Karpas-422 (cell line): ENCODE measurements around the gene RASGRF1. TPM values are rescaled to one million over a fixed set of nuclear protein-coding genes. Genes with fewer than 3 reads are reported as not detected.

ENCODE experiments used
- DNase-seq: peaks from one replicate; pipeline ENCODE4 v3.0.0-alpha.2; 2015
- H2AFZ ChIP-seq: fragments of 200-600 bp; sonication (generic); 2 replicates; pipeline ENCODE4 v1.6.1; 2014; ENCODE audit warnings: antibody characterized with exemption, low read length, mixed read lengths
- H3K27ac ChIP-seq: fragments of 200-600 bp; sonication (generic); 2 replicates; pipeline ENCODE4 v1.5.1; 2014; ENCODE audit warnings: mild to moderate bottlenecking, low read length, moderate library complexity
- H3K27me3 ChIP-seq: fragments of 200-600 bp; sonication (generic); 2 replicates; pipeline ENCODE4 v1.6.1; 2014; ENCODE audit warnings: low read length, mixed read lengths
- H3K36me3 ChIP-seq: fragments of 200-600 bp; sonication (generic); 2 replicates; pipeline ENCODE4 v1.6.1; 2014; ENCODE audit warnings: low read length, mixed read lengths; ENCODE audit not compliant: insufficient read depth
- H3K4me1 ChIP-seq: fragments of 200-600 bp; sonication (generic); 2 replicates; pipeline ENCODE4 v1.6.1; 2014; ENCODE audit warnings: mild to moderate bottlenecking, low read length, mixed read lengths
- H3K4me2 ChIP-seq: fragments of 200-600 bp; sonication (generic); 2 replicates; pipeline ENCODE4 v1.6.1; 2014; ENCODE audit warnings: low read length, low read depth, mild to moderate bottlenecking; ENCODE audit not compliant: poor library complexity, severe bottlenecking
- H3K4me3 ChIP-seq: fragments of 200-600 bp; sonication (generic); 2 replicates; pipeline ENCODE4 v1.5.1; 2014; ENCODE audit warnings: mild to moderate bottlenecking, antibody characterized with exemption, low read length, mixed read lengths
- H3K79me2 ChIP-seq: fragments of 200-600 bp; sonication (generic); 2 replicates; pipeline ENCODE4 v1.6.1; 2014; ENCODE audit warnings: mild to moderate bottlenecking, low read length, mixed read lengths
- H3K9ac ChIP-seq: fragments of 200-600 bp; sonication (generic); 2 replicates; pipeline ENCODE4 v1.6.0; 2014; ENCODE audit warnings: low read length
- H3K9me2 ChIP-seq: fragments of 200-600 bp; sonication (generic), shearing (Covaris generic); replicated peaks from 2 replicates; pipeline ENCODE4 v1.6.0; 2014; ENCODE audit warnings: mild to moderate bottlenecking, low read length, moderate library complexity; ENCODE audit not compliant: insufficient read depth
- H3K9me3 ChIP-seq: fragments of 300-700, 200-600 bp; sonication (generic); 2 replicates; pipeline ENCODE4 v1.6.1; 2014; ENCODE audit warnings: low read length, mixed read lengths
- H4K20me1 ChIP-seq: fragments of 200-600 bp; sonication (generic); 2 replicates; pipeline ENCODE4 v1.6.1; 2014; ENCODE audit warnings: mild to moderate bottlenecking, antibody characterized with exemption, low read length, low read depth; ENCODE audit not compliant: insufficient read depth
- total RNA-seq: library from RNA; depleted of rRNA; stranded (reverse); fragments of >200 nt; shearing (Covaris generic); gene quantifications from 2 replicates; pipeline ENCODE4 v1.2.3, GENCODE V29; 2014; ENCODE audit warnings: low replicate concordance

RASGRF1 gene
- total RNA-seq, 1 experiment from 2014 or later = 10.5 TPM

GRCh38 chr15:79047676-79048439 lies 42.7 kb downstream of the RASGRF1 start:
- Histone ChIP-seq H3K9ac (no peak overlapping the region), H3K9me2 (no peaks in the 10 kb centered on the region), H4K20me1 (no peaks in the 10 kb centered on the region), H2AFZ (no peak overlapping the region), H3K4me1 (peaks cover 11% of the 10 kb centered on the region; the same call in 1 of the 2 replicates), H3K9me3 (peaks cover 6% of the 10 kb centered on the region), H3K4me2 (no peak overlapping the region), H3K27ac (no peak overlapping the region), H3K27me3 (no peaks in the 10 kb centered on the region; the same call in 1 of the 2 replicates), H3K79me2 (no peaks in the 10 kb centered on the region), H3K36me3 (peaks cover 3% of the 10 kb centered on the region; the same call in 1 of the 2 replicates), H3K4me3 (no peak overlapping the region)
- no peak for DNase-seq

- no peaks in the 10 kb centered on the region for H3K79me2 ChIP-seq
- peaks cover 3% of the 10 kb centered on the region; the same call in 1 of the 2 replicates for H3K36me3 ChIP-seq
- DNase-seq = no peak
- H3K27ac ChIP-seq = no peak overlapping the region
- no peaks in the 10 kb centered on the region; the same call in 1 of the 2 replicates for H3K27me3 ChIP-seq
- no peaks in the 10 kb centered on the region for H4K20me1 ChIP-seq
- H3K9me2 ChIP-seq = no peaks in the 10 kb centered on the region
- peaks cover 6% of the 10 kb centered on the region for H3K9me3 ChIP-seq
- no peak overlapping the region for H2AFZ ChIP-seq
- no peak overlapping the region for H3K4me2 ChIP-seq
- H3K9ac ChIP-seq = no peak overlapping the region
- H3K4me1 ChIP-seq = peaks cover 11% of the 10 kb centered on the region; the same call in 1 of the 2 replicates
- no peak overlapping the region for H3K4me3 ChIP-seq
Observed at GRCh38 chr15:79046691-79047404, 43.7 kb downstream of the RASGRF1 start.

- Histone ChIP-seq H3K4me3 (no peak overlapping the region), H3K9me2 (no peaks in the 10 kb centered on the region), H3K4me2 (no peak overlapping the region), H3K9me3 (peaks cover 6% of the 10 kb centered on the region), H3K27ac (no peak overlapping the region), H3K27me3 (no peaks in the 10 kb centered on the region; the same call in 1 of the 2 replicates), H4K20me1 (no peaks in the 10 kb centered on the region), H2AFZ (no peak overlapping the region), H3K9ac (no peak overlapping the region), H3K79me2 (no peaks in the 10 kb centered on the region), H3K4me1 (peaks cover 2% of the 10 kb centered on the region; the same call in 1 of the 2 replicates), H3K36me3 (peaks cover 3% of the 10 kb centered on the region; the same call in 1 of the 2 replicates)
- no peak for DNase-seq
Observed at GRCh38 chr15:79045041-79045440, 45.5 kb downstream of the RASGRF1 start.

- no peak overlapping the region for H3K4me3 ChIP-seq
- no peaks in the 10 kb centered on the region for H3K9me2 ChIP-seq
- no peak for DNase-seq
- H2AFZ ChIP-seq = no peak overlapping the region
- H3K9ac ChIP-seq = no peak overlapping the region
- peaks cover 6% of the 10 kb centered on the region for H3K9me3 ChIP-seq
- H3K27ac ChIP-seq = no peak overlapping the region
- no peaks in the 10 kb centered on the region for H4K20me1 ChIP-seq
- peaks cover 3% of the 10 kb centered on the region; the same call in 1 of the 2 replicates for H3K36me3 ChIP-seq
- H3K4me1 ChIP-seq = peaks cover 7% of the 10 kb centered on the region
- H3K4me2 ChIP-seq = no peak overlapping the region
- no peaks in the 10 kb centered on the region for H3K79me2 ChIP-seq
- H3K27me3 ChIP-seq = no peaks in the 10 kb centered on the region; the same call in 1 of the 2 replicates
Observed at GRCh38 chr15:79042213-79042928, 48.2 kb downstream of the RASGRF1 start.

- no peaks in the 10 kb centered on the region for H3K79me2 ChIP-seq
- H2AFZ ChIP-seq = no peak overlapping the region
- peaks cover 7% of the 10 kb centered on the region for H3K4me1 ChIP-seq
- no peak overlapping the region for H3K4me3 ChIP-seq
- no peaks in the 10 kb centered on the region; the same call in 1 of the 2 replicates for H3K27me3 ChIP-seq
- H3K9me2 ChIP-seq = no peaks in the 10 kb centered on the region
- no peaks in the 10 kb centered on the region for H4K20me1 ChIP-seq
- no peak overlapping the region for H3K27ac ChIP-seq
- H3K9me3 ChIP-seq = peaks cover 6% of the 10 kb centered on the region
- H3K4me2 ChIP-seq = no peak overlapping the region
- H3K9ac ChIP-seq = no peak overlapping the region
- peaks cover 3% of the 10 kb centered on the region; the same call in 1 of the 2 replicates for H3K36me3 ChIP-seq
- DNase-seq = no peak
Observed at GRCh38 chr15:79041601-79042168, 48.9 kb downstream of the RASGRF1 start.

DNA sequence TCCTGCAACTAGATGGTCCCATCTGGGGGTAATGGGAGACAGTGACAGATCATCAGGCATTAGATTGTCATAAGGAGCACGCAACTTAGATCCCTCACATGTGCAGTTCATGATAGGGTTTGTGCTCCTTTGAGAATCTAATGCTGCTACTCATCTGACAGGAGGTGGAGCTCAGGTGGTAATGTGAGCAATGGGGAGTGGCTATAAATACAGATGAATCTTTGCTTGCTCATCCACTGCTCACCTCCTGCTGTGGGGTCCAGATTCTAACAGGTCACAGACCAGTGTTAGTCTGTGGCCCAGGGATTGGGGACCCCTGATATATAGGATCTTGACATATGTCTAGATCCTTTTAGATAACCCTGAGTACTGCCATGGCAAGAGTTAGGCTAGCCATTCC lies 52.7 kb downstream of the RASGRF1 start:
- Histone ChIP-seq H4K20me1 (no peaks in the 10 kb centered on the region), H3K4me2 (no peak overlapping the region), H3K27me3 (no peaks in the 10 kb centered on the region; the same call in 1 of the 2 replicates), H3K9me3 (no peaks in the 10 kb centered on the region), H3K4me3 (no peak overlapping the region), H3K4me1 (peaks cover 5% of the 10 kb centered on the region), H2AFZ (no peak overlapping the region), H3K79me2 (no peaks in the 10 kb centered on the region), H3K36me3 (no peaks in the 10 kb centered on the region), H3K27ac (no peak overlapping the region), H3K9me2 (no peaks in the 10 kb centered on the region), H3K9ac (no peak overlapping the region)
- DNase-seq = peak; percentile 54

DNA sequence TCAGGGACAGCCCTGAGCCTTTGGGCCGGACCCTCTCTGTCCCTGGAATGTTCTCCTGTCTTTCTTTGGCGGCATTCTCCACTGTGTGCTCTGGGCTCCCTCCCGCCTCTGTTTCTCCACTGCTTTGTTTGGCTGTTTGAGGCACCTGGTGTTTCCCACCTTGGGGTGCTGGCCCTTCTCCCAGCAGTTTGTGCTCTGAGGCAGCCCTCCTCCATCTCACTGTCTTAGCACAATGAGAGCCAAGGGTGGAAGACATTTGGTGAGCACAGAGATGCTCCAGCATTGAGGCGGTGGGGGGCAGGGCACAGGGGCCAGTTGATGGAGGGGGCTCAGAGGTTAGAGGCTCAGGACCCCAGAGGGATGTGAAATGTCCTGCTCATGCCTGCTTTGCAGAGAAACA lies 54.3 kb downstream of the RASGRF1 start:
- H3K9ac ChIP-seq = no peak overlapping the region
- peaks cover 5% of the 10 kb centered on the region for H3K4me1 ChIP-seq
- H2AFZ ChIP-seq = no peak overlapping the region
- H3K9me2 ChIP-seq = no peaks in the 10 kb centered on the region
- no peak overlapping the region for H3K27ac ChIP-seq
- no peaks in the 10 kb centered on the region for H3K79me2 ChIP-seq
- H3K9me3 ChIP-seq = no peaks in the 10 kb centered on the region
- no peaks in the 10 kb centered on the region for H3K27me3 ChIP-seq
- no peak for DNase-seq
- H4K20me1 ChIP-seq = no peaks in the 10 kb centered on the region
- no peak overlapping the region for H3K4me2 ChIP-seq
- no peak overlapping the region for H3K4me3 ChIP-seq
- H3K36me3 ChIP-seq = no peaks in the 10 kb centered on the region
